WERI-Rb-1 (cell line): Measurements from ENCODE around the gene PLCL1.

ENCODE experiments used
- DNase-seq: peaks from one replicate; pipeline ENCODE4 v3.0.0-alpha.2; 2020
- H3K27ac ChIP-seq: fragments of 250-450 bp; sonication (Bioruptor Pico); 2 replicates; pipeline ENCODE4 v1.5.1; 2020; ENCODE audit warnings: mild to moderate bottlenecking, moderate library complexity
- H3K27me3 ChIP-seq: fragments of 250-450 bp; sonication (Bioruptor Pico); 2 replicates; pipeline ENCODE4 v1.5.1; 2021; ENCODE audit warnings: mild to moderate bottlenecking, low read depth, moderate library complexity; ENCODE audit not compliant: insufficient read depth, severe bottlenecking
- H3K36me3 ChIP-seq: fragments of 250-450 bp; sonication (Bioruptor Pico); 2 replicates; pipeline ENCODE4 v1.5.1; 2020; ENCODE audit warnings: mild to moderate bottlenecking, moderate library complexity
- H3K4me3 ChIP-seq: 2 replicates; pipeline ENCODE4 v1.5.1; 2011; ENCODE audit warnings: low read depth, mild to moderate bottlenecking, control low read depth, low read length
- H3K9me3 ChIP-seq: fragments of 250-450 bp; sonication (Bioruptor Pico); 2 replicates; pipeline ENCODE4 v1.5.1; 2021; ENCODE audit warnings: mild to moderate bottlenecking, moderate library complexity; ENCODE audit not compliant: severe bottlenecking
- CTCF ChIP-seq: IDR thresholded peaks from 2 replicates; pipeline ENCODE4 v1.5.1; 2011; ENCODE audit warnings: low read depth, mild to moderate bottlenecking, control low read depth, inconsistent platforms, low read length

The PLCL1 gene

GRCh38 chr2:197978971-197979370, 174.6 kb downstream of the PLCL1 start:
- H3K27me3 ChIP-seq, result no peaks in the 10 kb centered on the region
- no peaks in the 10 kb centered on the region for H3K36me3 ChIP-seq
- no peak overlapping the region for H3K27ac ChIP-seq
- H3K9me3 ChIP-seq, result no peaks in the 10 kb centered on the region
- DNase-seq, result no peak
- TF ChIP-seq CTCF, result no peak
- no peak overlapping the region for H3K4me3 ChIP-seq

DNA sequence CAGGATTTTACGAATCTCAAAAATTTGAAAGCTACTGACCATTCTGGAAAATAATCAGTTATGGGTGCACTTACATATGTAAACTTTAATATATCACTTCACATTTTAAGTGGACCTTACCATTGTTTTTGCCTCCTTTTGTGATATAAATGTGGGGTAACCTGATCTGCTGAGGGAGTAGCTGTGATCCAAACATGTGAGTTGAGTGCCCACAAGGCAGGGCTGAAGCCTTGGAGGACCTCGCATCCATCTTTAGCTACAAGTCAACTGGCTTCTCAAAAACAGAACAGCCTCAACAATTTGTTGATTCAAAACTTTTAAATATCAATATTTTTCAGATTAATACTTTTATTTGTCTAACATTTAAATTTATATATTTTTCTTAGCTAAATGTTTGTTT, 178.2 kb downstream of the PLCL1 start:
- Histone ChIP-seq H3K27ac (no peak overlapping the region), H3K9me3 (no peaks in the 10 kb centered on the region), H3K36me3 (no peaks in the 10 kb centered on the region), H3K4me3 (no peak overlapping the region), H3K27me3 (no peaks in the 10 kb centered on the region)
- no peak for TF ChIP-seq CTCF
- DNase-seq, result no peak

GRCh38 chr2:197985029-197985638, 180.7 kb downstream of the PLCL1 start:
- no peaks in the 10 kb centered on the region for H3K27me3 ChIP-seq
- H3K36me3 ChIP-seq, result no peaks in the 10 kb centered on the region

DNA sequence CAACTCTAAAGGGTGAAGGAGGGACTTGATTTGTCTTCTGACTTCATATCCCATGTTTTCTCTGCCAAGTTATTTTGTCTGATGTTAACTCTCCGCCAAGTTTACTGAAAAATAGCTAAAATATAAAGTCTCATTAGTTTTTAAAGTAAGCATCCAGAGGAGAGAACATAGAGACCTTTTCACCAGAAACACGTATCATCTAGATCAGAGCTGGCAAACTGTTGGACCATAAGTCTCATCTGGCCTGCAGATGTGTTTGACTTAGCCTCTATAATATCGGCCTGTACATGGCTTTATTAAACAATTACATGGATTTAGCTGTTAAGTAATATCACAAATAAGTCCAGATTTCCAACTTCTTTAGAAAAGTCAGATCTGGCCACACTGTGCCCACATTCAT, 182.6 kb downstream of the PLCL1 start:
- DNase-seq, result no peak
- no peaks in the 10 kb centered on the region for H3K36me3 ChIP-seq
- H3K27ac ChIP-seq, result no peak overlapping the region
- no peaks in the 10 kb centered on the region for H3K27me3 ChIP-seq
- TF ChIP-seq CTCF, result no peak
- no peaks in the 10 kb centered on the region for H3K9me3 ChIP-seq
- H3K4me3 ChIP-seq, result no peak overlapping the region

More at GRCh38 chr2:197985029-197985638, 180.7 kb downstream of the PLCL1 start:
- no peak for DNase-seq
- H3K27ac ChIP-seq, result no peak overlapping the region
- H3K4me3 ChIP-seq, result no peak overlapping the region
- no peak for TF ChIP-seq CTCF
- no peaks in the 10 kb centered on the region for H3K9me3 ChIP-seq

- DNase-seq, result no peak
- no peaks in the 10 kb centered on the region for H3K36me3 ChIP-seq
- no peak for TF ChIP-seq CTCF
- no peaks in the 10 kb centered on the region for H3K27me3 ChIP-seq
- H3K27ac ChIP-seq, result no peak overlapping the region
- no peak overlapping the region for H3K4me3 ChIP-seq
- H3K9me3 ChIP-seq, result no peaks in the 10 kb centered on the region
These were observed 186.0 kb downstream of the PLCL1 start for GRCh38 chr2:197990356-197990755.
